Renal cortical epithelial cell (primary cell): Measurements from ENCODE around the gene HOXB6. TPM values are rescaled to one million over a fixed set of nuclear protein-coding genes. Genes with fewer than 3 reads are reported as not detected.

Experiments used
- DNase-seq: peaks from one replicate; pipeline ENCODE4 v3.0.0-alpha.2; 2011; ENCODE audit warnings: low read depth
- total RNA-seq: library from RNA; depleted of rRNA; stranded (reverse); fragments of >200 nt; gene quantifications from 2 replicates; pipeline ENCODE4 v1.2.3, GENCODE V29; 2014

Gene HOXB6
- total RNA-seq, 1 donor from 2014 or later = 56.2 TPM

DNA sequence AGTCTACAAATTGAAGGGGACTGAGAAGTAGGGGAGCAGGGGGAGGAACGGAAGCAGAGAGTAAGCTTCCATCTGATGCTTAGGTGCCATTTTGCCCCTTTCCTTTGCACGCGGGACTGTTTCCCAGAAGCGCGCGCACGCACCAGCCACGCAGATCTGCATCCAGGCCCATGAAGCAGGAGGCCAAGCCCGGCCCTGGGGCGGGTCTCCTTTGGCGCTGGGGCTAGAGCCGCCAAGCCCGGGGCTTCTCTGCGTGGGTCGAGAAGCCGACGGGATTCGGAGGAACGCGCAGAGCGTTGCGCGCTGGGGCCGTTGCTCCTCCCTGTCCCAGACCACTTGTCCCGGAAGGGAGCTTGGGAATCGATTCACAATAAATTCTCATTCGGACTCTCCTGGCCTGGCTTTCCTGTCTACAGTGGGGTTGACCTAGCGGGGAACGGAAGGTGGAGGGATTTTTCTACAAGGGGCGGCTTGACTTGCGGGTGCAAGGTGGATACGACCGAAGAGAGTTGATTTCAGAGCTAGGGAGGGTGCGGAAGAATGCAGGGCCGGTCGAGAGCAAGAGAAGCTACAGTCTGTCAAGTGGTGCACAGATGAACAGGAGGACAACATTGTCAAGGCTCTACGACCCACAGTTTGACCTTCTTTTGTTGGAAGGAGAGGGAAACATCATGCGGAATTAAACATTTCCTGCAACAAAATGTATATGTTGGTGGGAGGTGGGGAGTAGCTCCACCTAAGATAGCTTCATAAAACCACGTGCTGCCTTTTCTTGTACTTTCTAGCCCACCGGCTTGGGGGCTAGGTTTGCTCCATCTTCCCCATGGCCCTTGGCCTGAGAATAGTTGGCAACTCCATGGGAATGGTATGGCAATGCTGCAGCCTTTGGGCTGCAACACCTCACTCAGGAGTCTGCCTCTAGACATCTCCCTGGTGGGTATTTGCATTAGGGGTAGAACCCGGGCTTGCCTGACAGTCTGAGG is 16.9 kb upstream of the HOXB6 start:
- no peak for DNase-seq

DNA sequence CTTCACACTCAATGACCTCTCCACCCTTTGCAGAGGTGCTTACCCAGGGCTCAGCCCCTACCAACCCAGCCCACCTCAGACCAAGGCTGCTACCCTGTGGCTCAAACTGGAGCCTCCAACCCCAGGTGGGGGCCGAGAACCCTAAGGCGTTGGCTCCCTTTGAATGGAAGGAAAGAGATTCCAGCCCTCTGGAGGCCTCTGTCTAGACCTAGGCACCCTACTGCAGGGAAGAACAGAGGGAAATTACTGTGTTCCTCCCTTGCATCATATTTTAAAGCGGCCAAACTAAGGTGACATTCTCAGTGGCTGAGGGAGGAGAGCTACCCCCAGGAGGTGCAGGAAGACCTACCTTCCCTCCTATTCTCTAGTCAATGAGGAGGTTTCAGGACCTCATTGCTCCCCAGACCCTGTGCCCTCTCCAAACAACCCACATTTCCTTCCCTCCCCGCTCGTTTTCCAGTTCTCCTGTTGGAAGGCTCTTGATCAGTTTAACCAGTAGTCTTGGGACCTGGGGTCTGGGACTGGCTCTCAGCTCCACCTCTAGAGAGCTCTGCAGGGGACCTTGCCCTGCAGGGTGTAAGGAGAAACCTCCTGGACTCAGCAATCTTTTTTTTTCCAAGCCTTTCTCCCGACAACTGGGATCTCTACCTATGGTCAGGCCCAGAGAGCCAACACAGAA is 15.8 kb upstream of the HOXB6 start:
- peak; percentile 63 for DNase-seq

DNA sequence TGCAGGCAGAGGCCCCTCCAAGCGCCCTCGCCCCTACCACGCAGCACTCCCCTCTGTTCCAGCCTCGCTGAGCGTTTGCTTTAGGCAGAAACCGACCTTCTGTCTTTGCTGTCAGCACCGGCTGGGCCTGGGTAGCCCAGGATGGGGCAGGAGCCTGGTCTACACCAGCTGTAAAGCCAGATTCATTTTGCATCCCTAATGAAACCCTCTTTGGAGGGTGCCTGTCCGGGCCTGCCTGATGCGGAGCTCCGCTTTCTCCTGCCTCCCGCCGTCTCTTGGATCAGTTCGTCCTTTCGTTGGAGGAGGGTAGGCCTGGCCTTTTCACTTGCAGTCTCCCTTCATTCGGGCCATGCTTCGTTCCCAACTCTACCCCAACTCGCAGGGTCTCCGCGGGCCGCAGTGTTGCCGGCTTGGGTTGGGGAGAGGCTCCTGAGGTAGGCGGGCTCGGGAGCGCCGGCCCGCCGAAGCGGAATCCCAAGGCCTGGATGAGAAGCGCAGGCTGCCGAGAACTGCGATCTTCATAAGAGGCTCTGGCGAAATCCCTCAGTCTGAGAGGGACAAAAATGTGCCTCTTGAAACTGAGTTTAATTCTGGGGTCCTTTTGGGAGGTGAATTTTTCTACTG is 15.2 kb upstream of the HOXB6 start:
- DNase-seq = no peak

DNA sequence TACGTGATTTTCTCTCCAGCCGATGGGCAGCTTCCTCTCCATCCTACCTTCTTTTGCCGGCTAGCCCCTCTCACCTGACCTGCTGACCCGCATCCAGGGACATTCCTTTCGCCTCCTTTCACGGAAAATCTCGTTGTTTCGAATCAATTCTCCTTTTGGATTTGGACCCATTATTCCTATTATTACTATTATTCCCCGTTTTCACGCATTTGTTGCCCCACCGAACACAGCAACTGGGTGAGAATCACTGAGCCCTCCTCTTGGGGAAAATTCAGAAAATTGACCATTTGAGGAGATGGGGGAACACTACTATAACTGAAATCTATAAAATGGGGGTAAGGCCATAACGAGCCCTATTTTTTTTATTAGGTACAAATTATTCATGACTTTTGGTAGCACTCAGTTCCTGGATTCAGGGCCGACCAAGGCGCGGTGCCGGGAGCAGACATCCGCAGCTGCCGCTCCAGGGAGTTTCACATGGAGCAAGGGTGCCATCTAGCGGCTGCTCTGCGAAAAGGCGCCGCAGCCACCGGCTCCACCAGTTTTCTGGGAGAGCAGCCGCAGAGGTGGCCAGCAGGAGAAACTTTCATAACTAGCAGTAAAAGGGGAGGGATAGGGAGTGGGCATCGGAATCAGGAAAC is 13.6 kb upstream of the HOXB6 start:
- DNase-seq = peak; percentile 67

DNA sequence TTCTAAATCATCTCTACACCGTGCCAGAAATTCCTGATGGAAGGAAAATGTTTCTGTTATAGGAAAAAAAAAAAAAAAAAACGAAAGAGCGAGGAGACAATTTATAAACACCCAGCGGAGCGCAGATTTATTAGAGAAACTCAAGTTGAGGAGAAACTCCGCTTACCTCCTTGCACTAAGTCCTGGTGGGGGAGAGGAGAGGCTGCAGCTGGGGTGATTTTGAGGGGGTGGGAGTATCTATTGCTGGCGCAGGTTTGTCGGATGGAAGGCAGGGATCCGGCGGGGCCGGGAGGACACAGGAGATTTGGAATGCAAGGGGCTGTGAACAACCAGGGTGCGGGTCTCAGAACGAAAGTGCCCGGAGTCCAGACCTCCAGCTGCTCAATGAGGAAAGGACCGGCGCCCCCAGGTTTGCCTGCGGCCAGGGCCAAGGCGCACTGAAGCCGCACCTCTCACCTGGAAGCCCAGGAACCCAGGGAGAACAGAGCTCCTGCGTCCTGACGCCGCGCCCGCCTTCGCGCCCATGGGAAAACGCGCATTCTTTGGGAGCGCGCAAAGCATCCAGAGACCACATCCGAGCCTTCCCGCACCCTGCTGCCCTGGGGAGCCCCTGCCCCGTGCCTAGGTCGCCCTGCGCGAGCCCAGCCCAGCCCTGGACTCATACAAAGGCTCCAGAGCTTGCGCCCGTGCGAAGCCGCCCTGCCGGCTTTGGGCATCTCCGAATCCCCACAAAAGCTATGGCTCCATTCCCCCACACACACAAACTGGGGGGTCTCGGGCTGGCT is 12.9 kb upstream of the HOXB6 start:
- DNase-seq = no peak

DNA sequence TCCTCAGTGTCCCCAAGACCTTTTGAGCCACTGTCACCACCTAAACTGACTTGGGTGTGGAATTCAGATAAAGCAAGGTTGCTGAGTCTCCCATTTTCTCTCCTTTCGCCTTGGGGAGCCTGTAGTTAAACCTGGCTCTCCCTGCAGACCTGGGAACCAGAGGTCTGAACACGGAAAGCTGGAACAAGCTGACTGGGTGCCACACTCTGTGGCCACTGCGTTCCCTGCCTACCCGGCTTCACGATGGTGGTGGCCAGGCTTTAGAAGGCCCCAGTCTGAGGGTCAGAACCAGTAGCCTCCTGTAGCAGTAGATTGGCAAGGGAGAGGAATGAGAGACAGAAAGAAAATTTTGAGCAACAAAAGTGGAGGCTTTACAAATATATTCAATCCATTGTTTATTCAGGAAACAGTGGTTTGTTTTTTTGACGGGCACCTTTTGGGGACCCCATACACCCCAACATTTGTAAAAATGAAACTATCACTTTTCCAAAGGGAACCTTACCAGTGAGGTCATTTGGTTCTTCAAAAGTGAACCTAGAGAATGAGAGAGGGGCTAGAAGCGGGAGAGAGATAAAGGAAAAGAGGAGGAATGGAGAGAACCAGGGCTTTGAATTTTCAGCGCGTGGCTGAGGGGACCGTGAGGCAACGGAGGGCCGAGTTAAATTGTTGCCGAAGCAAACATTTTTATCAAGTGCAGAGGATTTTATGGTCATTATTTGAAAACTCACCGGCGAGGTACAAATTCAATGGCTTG is 12.1 kb upstream of the HOXB6 start:
- no peak for DNase-seq

DNA sequence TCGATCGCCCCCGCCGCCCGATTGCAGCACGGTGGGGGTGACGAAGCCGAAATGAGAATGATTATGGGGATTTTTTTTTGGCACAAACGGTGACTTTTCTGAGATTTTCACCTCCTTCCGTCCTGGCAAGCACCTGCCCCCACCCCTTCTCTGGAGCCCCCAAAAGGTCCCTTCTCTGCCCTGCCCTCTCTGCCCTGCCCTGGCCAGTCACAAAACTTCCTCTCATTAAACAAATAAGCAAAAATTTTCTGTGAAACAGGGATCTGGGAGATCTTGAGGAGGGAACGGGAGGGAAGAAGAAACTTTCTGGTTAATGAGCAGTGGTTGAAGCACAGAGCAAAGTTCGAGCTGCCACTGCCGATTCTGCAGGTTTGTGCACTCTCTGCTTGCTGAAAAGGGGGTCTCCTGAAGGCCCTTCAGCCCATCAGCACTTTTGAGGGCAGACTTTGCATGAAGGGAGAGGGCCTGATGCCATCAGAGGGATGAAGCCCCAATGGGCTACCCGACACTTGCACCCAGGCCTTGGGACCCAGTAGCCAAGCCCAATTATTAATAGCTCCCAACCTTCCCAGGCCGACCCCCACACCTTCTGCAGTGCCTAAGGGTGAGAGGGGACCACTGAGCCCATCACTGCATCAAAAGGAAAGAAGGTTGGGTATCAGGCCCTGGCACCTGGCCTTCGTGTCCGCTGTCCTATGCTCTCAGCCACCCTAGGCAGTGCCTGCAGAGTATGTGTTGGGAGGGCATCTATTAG is 11.4 kb upstream of the HOXB6 start:
- DNase-seq = no peak

- peak; percentile 66 for DNase-seq
These were observed 10.5 kb upstream of the HOXB6 start, which contains the start of gene HOXB8 for GRCh38 chr17:48615047-48615962. Gene HOXB8 (minus strand): TSS chr17:48615292. CDS start chr17:48614704, 588 bp downstream.

DNA sequence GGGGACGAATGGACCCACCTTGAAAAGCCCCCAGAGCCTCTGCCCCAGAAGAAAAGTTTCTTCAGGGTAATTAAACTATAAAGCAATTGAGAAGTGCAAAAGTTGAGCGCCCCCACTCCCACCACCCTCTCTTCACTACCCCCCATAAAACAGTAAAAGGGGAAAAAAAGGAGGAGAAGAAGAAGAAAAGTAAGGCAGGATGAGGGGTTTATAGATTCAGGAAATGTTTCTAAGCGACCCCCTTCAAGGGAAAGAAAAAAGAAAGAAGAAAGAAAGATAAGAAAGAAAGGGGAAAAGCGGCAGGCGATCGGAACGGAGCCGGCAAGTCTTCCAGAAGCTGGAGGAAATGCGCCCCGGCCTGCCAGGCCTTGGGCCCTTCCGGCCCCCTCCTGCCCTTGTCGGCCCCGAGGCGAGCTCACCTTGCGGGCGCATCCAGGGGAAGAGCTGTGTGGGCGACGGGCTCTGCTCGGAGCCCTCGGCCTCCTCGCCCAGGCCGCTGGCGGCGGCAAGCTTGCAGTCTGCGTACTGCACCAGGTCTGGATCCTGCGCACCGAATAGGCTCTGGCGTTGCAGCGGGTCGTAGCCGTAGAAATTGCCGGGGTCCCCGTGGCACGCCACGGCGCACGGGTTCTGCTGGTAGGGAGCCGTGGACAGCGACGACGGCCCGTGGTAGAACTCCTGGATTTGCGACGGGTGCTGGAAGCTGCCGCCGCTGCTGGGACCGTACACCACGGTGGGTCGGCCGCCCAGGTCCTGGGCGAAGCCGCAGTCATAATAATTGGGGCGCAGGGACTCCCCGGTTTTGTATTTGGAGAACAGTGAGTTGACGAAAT is 9.3 kb upstream of the HOXB6 start:
- DNase-seq = no peak

GRCh38 chr17:48612854-48613691 is 8.3 kb upstream of the HOXB6 start:
- no peak for DNase-seq

DNA sequence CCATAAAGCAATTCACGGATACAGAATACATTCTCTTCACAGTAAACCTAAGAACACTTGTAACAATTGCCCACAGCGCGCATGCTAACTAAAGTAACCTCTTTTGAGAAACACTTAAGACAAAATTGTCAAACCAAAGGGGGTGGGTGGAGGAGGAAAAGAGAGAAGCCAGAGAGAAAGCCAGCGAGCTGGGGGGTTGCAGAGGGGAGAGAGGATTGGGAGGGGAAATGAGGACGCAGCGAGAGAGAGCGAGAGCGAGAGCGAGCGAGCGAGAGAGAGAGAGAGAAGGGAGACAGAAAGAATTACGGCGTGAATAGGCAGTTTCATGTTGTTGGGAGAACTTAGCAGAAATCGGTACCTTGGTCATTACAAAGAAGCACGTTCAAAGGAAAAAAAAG is 7.7 kb upstream of the HOXB6 start:
- no peak for DNase-seq

- peak; percentile 60 for DNase-seq
These were observed 7.1 kb upstream of the HOXB6 start for GRCh38 chr17:48611681-48612455.

DNA sequence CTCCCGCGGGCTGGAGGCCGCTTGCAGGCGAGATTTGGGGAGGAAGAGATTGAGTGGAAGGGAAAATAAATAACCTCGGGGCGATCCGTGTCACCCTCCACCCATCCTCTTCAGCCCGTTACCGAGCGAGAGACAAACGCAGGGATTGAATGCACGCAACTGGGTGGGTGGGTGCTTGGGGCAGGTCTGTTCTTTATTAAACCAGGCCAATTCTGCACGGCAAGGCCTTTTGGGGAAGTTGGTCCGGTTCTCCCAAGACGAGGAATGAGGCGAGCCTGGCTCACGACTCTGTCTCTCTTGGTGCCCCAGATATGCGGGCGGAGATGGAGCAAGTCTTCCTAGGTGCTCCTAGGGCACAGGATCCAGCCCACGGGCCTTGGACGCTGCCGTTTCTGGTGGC is 6.4 kb upstream of the HOXB6 start:
- no peak for DNase-seq

GRCh38 chr17:48610282-48611211 is 5.8 kb upstream of the HOXB6 start, which contains the start of gene HOXB7:
Gene HOXB7 (minus strand): TSS chr17:48611017. CDS start chr17:48610918, 99 bp downstream.
- no peak for DNase-seq
